H9 (cell line): ENCODE results near the gene LAMC2. TPM values are rescaled to one million over a fixed set of nuclear protein-coding genes. Genes with fewer than 3 reads are reported as not detected.

Experiments
- DNase-seq: peaks from one replicate; pipeline ENCODE4 v3.0.0-alpha.2; 2017
- H2AFZ ChIP-seq: one replicate; pipeline ENCODE4 v1.6.1; 2013; ENCODE audit warnings: mild to moderate bottlenecking, low read length, control low read depth, moderate library complexity
- H2AK5ac ChIP-seq: 2 replicates; pipeline ENCODE4 v1.6.1; 2013; ENCODE audit warnings: low read length, control low read depth, mixed read lengths; ENCODE audit not compliant: insufficient read length
- H2BK120ac ChIP-seq: one replicate; pipeline ENCODE4 v1.6.1; 2013; ENCODE audit warnings: low read depth, mild to moderate bottlenecking, low read length, control low read depth, inconsistent platforms; ENCODE audit not compliant: poor library complexity, severe bottlenecking
- H2BK12ac ChIP-seq: 2 replicates; pipeline ENCODE4 v1.6.1; 2013; ENCODE audit warnings: low read length, control low read depth, mixed read lengths, low read depth; ENCODE audit not compliant: insufficient read length
- H2BK15ac ChIP-seq: 2 replicates; pipeline ENCODE4 v1.6.1; 2013; ENCODE audit warnings: low read depth, low read length, control low read depth
- H2BK20ac ChIP-seq: one replicate; pipeline ENCODE4 v1.6.1; 2013; ENCODE audit warnings: low read depth, mild to moderate bottlenecking, low read length, control low read depth, inconsistent platforms; ENCODE audit not compliant: poor library complexity, severe bottlenecking
- H2BK5ac ChIP-seq: 2 replicates; pipeline ENCODE4 v1.6.1; 2013; ENCODE audit warnings: low read length, control low read depth, mixed read lengths; ENCODE audit not compliant: insufficient read length
- H3K14ac ChIP-seq: 2 replicates; pipeline ENCODE4 v1.6.1; 2013; ENCODE audit warnings: low read length, control low read depth; ENCODE audit not compliant: insufficient read depth
- H3K18ac ChIP-seq: 2 replicates; pipeline ENCODE4 v1.6.1; 2013; ENCODE audit warnings: low read depth, mild to moderate bottlenecking, mixed read lengths, low read length, control low read depth; ENCODE audit not compliant: insufficient read length
- H3K23ac ChIP-seq: 2 replicates; pipeline ENCODE4 v1.6.1; 2013; ENCODE audit warnings: low read length, control low read depth, mixed read lengths, low read depth; ENCODE audit not compliant: insufficient read length
- H3K23me2 ChIP-seq: 2 replicates; pipeline ENCODE4 v1.6.1; 2013; ENCODE audit warnings: low read depth, mild to moderate bottlenecking, mixed read lengths, low read length, control low read depth; ENCODE audit not compliant: insufficient read length, poor library complexity, severe bottlenecking
- H3K27ac ChIP-seq: 2 replicates; pipeline ENCODE4 v1.5.1; 2013; ENCODE audit warnings: low read length, control low read depth, mixed read lengths, low read depth; ENCODE audit not compliant: insufficient read length
- H3K27me3 ChIP-seq: 2 replicates; pipeline ENCODE4 v1.6.1; 2013; ENCODE audit warnings: low read length, control low read depth, inconsistent platforms; ENCODE audit not compliant: insufficient read depth
- H3K4ac ChIP-seq: 2 replicates; pipeline ENCODE4 v1.6.1; 2013; ENCODE audit warnings: low read depth, mild to moderate bottlenecking, control low read depth, inconsistent platforms, low read length, moderate library complexity
- H3K4me1 ChIP-seq: 2 replicates; pipeline ENCODE4 v1.6.1; 2013; ENCODE audit warnings: low read length, control low read depth, inconsistent platforms; ENCODE audit not compliant: insufficient read depth
- H3K4me2 ChIP-seq: 2 replicates; pipeline ENCODE4 v1.6.1; 2013; ENCODE audit warnings: low read length, control low read depth, mixed read lengths; ENCODE audit not compliant: insufficient read length, insufficient read depth
- H3K56ac ChIP-seq: 2 replicates; pipeline ENCODE4 v1.6.1; 2013; ENCODE audit warnings: low read depth, mild to moderate bottlenecking, mixed read lengths, low read length, control low read depth; ENCODE audit not compliant: insufficient read length
- H3K79me1 ChIP-seq: 2 replicates; pipeline ENCODE4 v1.6.1; 2013; ENCODE audit warnings: low read depth, mild to moderate bottlenecking, moderate library complexity, low read length, control low read depth, inconsistent platforms; ENCODE audit not compliant: insufficient read depth, poor library complexity, severe bottlenecking
- H3K79me2 ChIP-seq: 2 replicates; pipeline ENCODE4 v1.6.1; 2013; ENCODE audit warnings: low read length, control low read depth, inconsistent platforms; ENCODE audit not compliant: insufficient read depth
- H3K9ac ChIP-seq: 2 replicates; pipeline ENCODE4 v1.6.1; 2013; ENCODE audit warnings: low read length, control low read depth, mixed read lengths; ENCODE audit not compliant: insufficient read length; ENCODE audit errors: extremely low read depth
- H3K9me3 ChIP-seq: one replicate; pipeline ENCODE4 v1.6.1; 2013; ENCODE audit warnings: low read depth, low read length, inconsistent platforms; ENCODE audit not compliant: control insufficient read depth
- H3T11ph ChIP-seq: one replicate; pipeline ENCODE4 v1.6.1; 2013; ENCODE audit warnings: mild to moderate bottlenecking, low read length, control low read depth, inconsistent platforms
- H4K20me1 ChIP-seq: one replicate; pipeline ENCODE4 v1.6.1; 2013; ENCODE audit not compliant: control insufficient read depth, insufficient read length, insufficient read depth
- H4K5ac ChIP-seq: 2 replicates; pipeline ENCODE4 v1.6.1; 2013; ENCODE audit warnings: low read depth, mild to moderate bottlenecking, mixed read lengths, low read length, control low read depth; ENCODE audit not compliant: insufficient read length
- H4K8ac ChIP-seq: replicated peaks from 2 replicates; pipeline ENCODE4 v1.6.1; 2013; ENCODE audit warnings: low read length, control low read depth, mixed read lengths, low read depth; ENCODE audit not compliant: insufficient read length
- H4K91ac ChIP-seq: 2 replicates; pipeline ENCODE4 v1.6.1; 2013; ENCODE audit warnings: low read depth, mild to moderate bottlenecking, moderate library complexity, mixed read lengths, low read length, control low read depth; ENCODE audit not compliant: insufficient read length
- H3K27ac Mint-ChIP-seq, 3 experiments: 2 replicates in 2 of 3; 3 replicates in 1 of 3; pipeline ENCODE4 v1.8.0; 2020 to 2021; ENCODE audit warnings: mixed read lengths in 3 of 3, mild to moderate bottlenecking in 1 of 3, moderate library complexity in 1 of 3
- H3K27me3 Mint-ChIP-seq: 2 replicates; pipeline ENCODE4 v1.8.0; 2021; ENCODE audit warnings: low read depth, mild to moderate bottlenecking, moderate library complexity, mixed read lengths
- H3K36me3 Mint-ChIP-seq, 3 experiments: 2 replicates in 2 of 3; 3 replicates in 1 of 3; pipeline ENCODE4 v1.8.0; 2020 to 2021; ENCODE audit warnings: low read depth in 3 of 3, mixed read lengths in 3 of 3; ENCODE audit not compliant: insufficient read depth in 1 of 3
- H3K4me1 Mint-ChIP-seq, 2 experiments: 2 replicates each; pipeline ENCODE4 v1.8.0; 2020; ENCODE audit warnings: mixed read lengths in 2 of 2
- H3K4me3 Mint-ChIP-seq, 2 experiments: 2 replicates in 1 of 2; 3 replicates in 1 of 2; pipeline ENCODE4 v1.8.0; 2020 to 2021; ENCODE audit warnings: mild to moderate bottlenecking in 2 of 2, mixed read lengths in 2 of 2, moderate library complexity in 1 of 2
- H3K9me3 Mint-ChIP-seq, 2 experiments: 2 replicates in 1 of 2; 3 replicates in 1 of 2; pipeline ENCODE4 v1.8.0; 2020; ENCODE audit warnings: mild to moderate bottlenecking in 2 of 2, mixed read lengths in 2 of 2, moderate library complexity in 1 of 2
- CTCF ChIP-seq: fragments of 200-600 bp; sonication (generic); conservative IDR thresholded peaks from 3 replicates; pipeline ENCODE4 v1.8.0; 2021; ENCODE audit warnings: antibody characterized with exemption, mild to moderate bottlenecking
- WGBS: extraction: QIAGEN DNeasy Blood & Tissue Kit; methylation state at CpG from one replicate; pipeline ENCODE4 v1.1.7; 2013; ENCODE audit warnings: missing lambda C conversion rate, low lambda C conversion rate, mixed read lengths; ENCODE audit not compliant: insufficient read length; ENCODE audit errors: extremely low coverage; 5-methylcytosine and 5-hydroxymethylcytosine counted together
- total RNA-seq: library from RNA; stranded (reverse); gene quantifications from 2 replicates; pipeline ENCODE4 v1.2.1, GENCODE V29; 2021

Gene LAMC2
- total RNA-seq, 1 experiment from 2014 or later, result 7.4 TPM

- Mint-ChIP-seq H3K27ac (no peak overlapping the region), H3K4me3 (no peak overlapping the region), H3K27me3 (no peaks in the 10 kb centered on the region; the same call in 1 of the 2 replicates), H3K36me3 (no peaks in the 10 kb centered on the region), H3K4me1 (peaks cover 6 to 11% of the 10 kb centered on the region in 2 experiments), H3K9me3 (no peaks in the 10 kb centered on the region)
- Histone ChIP-seq H3K79me1 (no peaks in the 10 kb centered on the region), H3K9ac (no peak overlapping the region), H2BK5ac (no peak overlapping the region), H2BK20ac (no peak overlapping the region), H2AFZ (no peak overlapping the region), H3K23ac (no peak overlapping the region), H2BK12ac (no peak overlapping the region), H2AK5ac (no peak overlapping the region), H4K91ac (no peak overlapping the region), H3K4me1 (no peaks in the 10 kb centered on the region), H3K56ac (no peak overlapping the region), H3T11ph (no peak overlapping the region), H3K27me3 (no peaks in the 10 kb centered on the region), H3K18ac (no peak overlapping the region), H2BK15ac (no peak overlapping the region), H4K5ac (no peak overlapping the region), H4K20me1 (no peaks in the 10 kb centered on the region), H3K27ac (no peak overlapping the region), H3K9me3 (no peaks in the 10 kb centered on the region), H2BK120ac (no peak overlapping the region), H3K23me2 (no peaks in the 10 kb centered on the region), H3K79me2 (no peaks in the 10 kb centered on the region), H4K8ac (no peak overlapping the region), H3K4me2 (no peak overlapping the region), H3K4ac (no peak overlapping the region), H3K14ac (no peak overlapping the region)
- DNase-seq, result no peak
- no CpG with 5 or more reads among the region's 5 CpGs for WGBS
- TF ChIP-seq CTCF, result no peak
Observed at GRCh38 chr1:183270541-183271141, 84.6 kb downstream of the LAMC2 start.
